Measurements from ENCODE around the gene FRG2B.
"Not testable (repeated sequence)": the region's sequence is repeated elsewhere in the genome, so short reads cannot be mapped to it uniquely, and the experiment has no call there.

Gene FRG2B

DNA sequence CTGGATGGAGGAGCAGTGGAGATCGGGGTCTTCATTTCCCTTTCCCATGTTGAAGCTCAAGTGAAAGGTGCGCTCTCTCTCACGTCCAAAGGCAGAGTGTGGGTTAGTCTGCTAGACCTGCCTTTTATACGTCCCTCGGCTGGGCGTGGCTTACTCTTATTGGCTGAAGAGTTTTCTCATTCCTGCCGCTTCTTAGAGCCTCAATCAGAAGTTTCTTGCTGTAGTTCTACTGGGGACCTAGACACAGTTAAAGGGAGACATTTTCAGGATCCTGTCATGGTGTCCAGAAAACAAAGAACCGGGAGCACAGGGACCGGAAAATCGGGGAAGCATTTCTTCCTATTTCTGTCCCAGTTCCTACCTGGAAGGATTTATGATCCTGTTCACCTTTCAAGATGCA lies at the start of gene FRG2B:
Gene FRG2B (minus strand): TSS at position 101 of the 400 bp plus-strand sequence. CDS start 53 bp downstream, at position 48.
- not testable (repeated sequence) for H3K27ac Mint-ChIP-seq, H3K4me3 Mint-ChIP-seq, H3K27me3 Mint-ChIP-seq, ATAC-seq, H3K36me3 Mint-ChIP-seq, H3K4me1 Mint-ChIP-seq, H3K9me3 Mint-ChIP-seq

DNA sequence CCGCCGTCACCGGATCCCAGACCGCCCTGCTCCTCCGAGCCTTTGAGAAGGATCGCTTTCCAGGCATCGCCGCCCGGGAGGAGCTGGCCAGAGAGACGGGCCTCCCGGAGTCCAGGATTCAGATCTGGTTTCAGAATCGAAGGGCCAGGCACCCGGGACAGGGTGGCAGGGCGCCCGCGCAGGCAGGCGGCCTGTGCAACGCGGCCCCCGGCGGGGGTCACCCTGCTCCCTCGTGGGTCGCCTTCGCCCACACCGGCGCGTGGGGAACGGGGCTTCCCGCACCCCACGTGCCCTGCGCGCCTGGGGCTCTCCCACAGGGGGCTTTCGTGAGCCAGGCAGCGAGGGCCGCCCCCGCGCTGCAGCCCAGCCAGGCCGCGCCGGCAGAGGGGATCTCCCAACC lies 40.9 kb upstream of the FRG2B start:
- not testable (repeated sequence) for H3K27ac Mint-ChIP-seq, H3K9me3 Mint-ChIP-seq, H3K36me3 Mint-ChIP-seq, H3K4me1 Mint-ChIP-seq, H3K27me3 Mint-ChIP-seq, H3K4me3 Mint-ChIP-seq
- peak; percentile 78 for ATAC-seq

DNA sequence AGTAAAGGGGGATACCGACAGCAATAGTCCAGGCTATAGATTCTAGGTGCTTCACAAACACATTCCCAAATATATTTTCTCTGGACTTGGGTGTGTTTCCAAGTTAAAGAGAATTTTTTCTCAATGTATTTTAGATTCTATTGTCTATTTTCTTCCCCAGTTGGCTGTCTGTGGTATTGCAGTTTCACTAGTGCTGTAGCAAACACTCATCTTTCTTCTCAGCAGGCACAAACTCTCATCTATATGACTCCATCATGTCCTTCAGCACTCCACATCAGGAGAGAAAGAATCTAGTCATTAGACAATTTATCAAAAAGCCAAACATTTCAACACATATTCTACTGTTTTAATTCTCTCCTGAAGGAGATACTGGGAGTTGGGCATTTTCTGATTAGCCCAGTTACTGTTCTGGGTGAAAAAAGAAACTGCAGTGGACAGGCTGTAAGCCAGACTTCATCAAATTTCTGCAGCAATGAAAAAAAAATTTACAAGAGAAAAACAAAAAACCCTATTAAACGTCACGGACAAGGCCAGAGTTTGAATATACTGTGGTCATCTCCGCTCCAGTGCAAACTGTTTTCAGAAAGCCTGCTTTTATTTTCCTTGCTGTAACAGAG lies 37.1 kb upstream of the FRG2B start:
- not testable (repeated sequence) for H3K36me3 Mint-ChIP-seq, ATAC-seq, H3K9me3 Mint-ChIP-seq, H3K4me3 Mint-ChIP-seq, H3K27ac Mint-ChIP-seq, H3K4me1 Mint-ChIP-seq, H3K27me3 Mint-ChIP-seq

DNA sequence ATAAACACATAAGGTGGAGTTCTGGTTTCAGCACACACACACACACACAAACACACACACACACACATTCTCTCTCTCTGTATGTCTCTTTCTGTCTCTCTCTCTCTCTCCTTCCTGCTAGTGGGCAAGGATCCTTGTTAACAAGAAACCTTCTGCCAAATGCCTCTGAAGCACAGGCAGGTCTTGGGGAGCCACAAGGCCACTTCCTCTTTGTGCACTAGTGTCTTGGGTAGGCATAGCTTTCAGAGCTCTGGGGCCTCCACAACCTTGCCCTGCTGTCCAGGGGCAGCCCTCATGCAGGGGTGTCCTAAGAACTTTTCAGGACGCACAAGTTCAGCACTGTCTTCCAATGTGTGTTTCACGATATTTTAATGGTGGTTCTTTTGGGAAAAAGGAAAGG lies 34.5 kb upstream of the FRG2B start:
- not testable (repeated sequence) for H3K9me3 Mint-ChIP-seq, H3K27ac Mint-ChIP-seq, H3K36me3 Mint-ChIP-seq

DNA sequence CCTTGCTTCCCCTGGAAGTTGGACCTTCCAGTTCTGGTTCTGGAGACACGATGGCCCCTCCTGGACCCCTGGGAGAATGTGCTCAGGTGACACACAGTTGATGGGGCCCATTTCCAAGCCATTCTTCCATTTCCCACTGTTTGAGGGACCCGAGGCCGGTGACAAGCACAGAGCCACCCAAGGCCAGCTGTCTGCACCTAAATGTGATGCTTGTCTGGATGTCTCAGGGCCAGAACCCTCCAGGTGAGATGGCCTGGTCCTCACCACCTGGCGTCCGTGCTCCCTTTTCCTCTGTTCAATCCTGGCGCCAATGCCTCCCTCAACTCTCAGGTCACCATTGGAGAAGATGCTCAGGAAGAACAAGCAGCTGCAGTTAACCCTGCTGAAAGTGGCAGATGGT lies 33.9 kb upstream of the FRG2B start:
- H3K27ac Mint-ChIP-seq, H3K9me3 Mint-ChIP-seq, ATAC-seq, H3K36me3 Mint-ChIP-seq, H3K4me3 Mint-ChIP-seq, H3K4me1 Mint-ChIP-seq, H3K27me3 Mint-ChIP-seq: not testable (repeated sequence)

More for the DNA sequence above, 34.5 kb upstream of the FRG2B start:
- H3K27me3 Mint-ChIP-seq, H3K4me1 Mint-ChIP-seq, H3K4me3 Mint-ChIP-seq: not testable (repeated sequence)
- ATAC-seq, result peak; percentile 36

DNA sequence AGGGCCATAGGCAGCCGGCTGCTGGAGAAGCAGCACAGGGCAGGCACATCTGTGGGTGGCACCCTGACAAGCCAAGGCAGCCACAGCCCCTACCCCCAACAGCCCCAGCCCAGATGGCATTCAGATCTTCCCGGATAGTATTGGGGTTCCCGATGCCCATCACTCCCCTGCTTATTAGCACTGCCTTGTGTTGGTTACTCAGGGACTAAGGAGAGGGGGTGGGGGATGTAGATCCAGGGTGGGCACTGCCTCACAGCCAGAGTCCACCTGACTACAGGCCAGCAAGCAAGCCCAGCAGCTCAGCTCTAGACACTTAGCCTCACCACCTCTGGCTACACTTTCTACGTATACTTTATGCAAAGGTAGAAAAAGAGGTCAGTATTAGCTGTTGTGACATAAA lies 30.7 kb upstream of the FRG2B start:
- not testable (repeated sequence) for H3K4me1 Mint-ChIP-seq, H3K27ac Mint-ChIP-seq

DNA sequence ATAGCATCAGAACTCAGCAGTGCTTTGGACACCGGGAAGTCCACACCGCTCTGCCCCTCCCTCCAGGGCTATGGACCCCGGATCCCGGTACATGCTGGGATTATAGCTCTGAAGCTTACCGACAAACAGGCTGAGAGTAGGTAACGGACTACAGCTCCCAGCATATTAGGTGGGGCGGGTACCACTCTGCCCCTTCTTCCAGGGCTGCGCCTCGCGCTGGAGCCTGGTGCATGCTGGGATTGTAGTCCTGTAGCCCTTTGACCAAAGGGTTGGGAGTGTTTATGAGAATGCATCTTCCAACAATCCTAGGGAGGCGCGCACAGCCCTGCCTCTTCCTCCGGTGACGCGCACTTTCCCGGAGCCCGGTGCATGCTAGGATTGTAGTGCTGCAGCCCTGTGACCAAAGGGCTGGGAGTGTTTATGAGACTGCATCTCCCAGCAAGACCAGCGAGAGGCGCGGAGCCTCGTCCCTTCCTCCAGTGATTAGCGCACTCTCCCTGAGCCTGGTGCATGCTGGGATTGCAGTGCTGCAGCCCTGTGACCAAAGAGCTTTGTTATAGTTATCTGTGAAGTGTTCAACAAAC lies 22.4 kb upstream of the FRG2B start:
- not testable (repeated sequence) for H3K27ac Mint-ChIP-seq, H3K9me3 Mint-ChIP-seq, ATAC-seq, H3K4me1 Mint-ChIP-seq, H3K27me3 Mint-ChIP-seq, H3K36me3 Mint-ChIP-seq, H3K4me3 Mint-ChIP-seq

More for the DNA sequence above, 30.7 kb upstream of the FRG2B start:
- not testable (repeated sequence) for ATAC-seq, H3K4me3 Mint-ChIP-seq, H3K27me3 Mint-ChIP-seq, H3K9me3 Mint-ChIP-seq, H3K36me3 Mint-ChIP-seq

DNA sequence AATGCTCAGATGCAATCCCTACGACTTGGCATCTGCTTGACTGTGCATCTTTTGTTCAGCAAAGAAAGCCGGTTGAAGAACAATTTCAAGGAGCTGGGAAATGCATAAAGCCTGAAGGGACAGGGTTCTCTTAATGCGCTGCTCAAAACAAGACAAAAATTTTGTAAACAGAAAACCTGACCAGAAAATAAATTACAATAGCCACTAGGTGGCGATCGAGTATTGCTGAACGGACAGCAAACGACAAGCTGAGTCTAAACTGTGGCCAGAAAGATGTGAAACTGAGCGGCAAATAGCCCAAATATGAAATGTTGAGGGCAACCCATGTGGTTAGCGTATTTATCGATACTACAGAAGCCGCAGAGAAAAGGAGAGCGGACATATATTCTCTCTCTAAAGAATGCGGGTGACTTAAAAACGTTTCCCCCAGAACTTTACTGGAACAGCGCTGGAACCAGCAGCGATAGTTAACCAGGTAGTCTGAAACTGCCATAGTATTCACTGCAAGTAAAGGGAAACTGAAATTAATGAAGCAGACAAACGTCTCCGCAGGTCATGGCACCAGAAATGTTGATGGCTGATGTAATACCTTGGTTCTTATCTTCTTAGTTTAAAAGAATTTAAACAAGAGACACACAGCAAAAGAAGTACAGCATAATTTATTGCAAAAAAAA lies 20.6 kb upstream of the FRG2B start:
- not testable (repeated sequence) for H3K9me3 Mint-ChIP-seq, H3K27me3 Mint-ChIP-seq, H3K36me3 Mint-ChIP-seq, H3K4me3 Mint-ChIP-seq, ATAC-seq, H3K27ac Mint-ChIP-seq, H3K4me1 Mint-ChIP-seq

DNA sequence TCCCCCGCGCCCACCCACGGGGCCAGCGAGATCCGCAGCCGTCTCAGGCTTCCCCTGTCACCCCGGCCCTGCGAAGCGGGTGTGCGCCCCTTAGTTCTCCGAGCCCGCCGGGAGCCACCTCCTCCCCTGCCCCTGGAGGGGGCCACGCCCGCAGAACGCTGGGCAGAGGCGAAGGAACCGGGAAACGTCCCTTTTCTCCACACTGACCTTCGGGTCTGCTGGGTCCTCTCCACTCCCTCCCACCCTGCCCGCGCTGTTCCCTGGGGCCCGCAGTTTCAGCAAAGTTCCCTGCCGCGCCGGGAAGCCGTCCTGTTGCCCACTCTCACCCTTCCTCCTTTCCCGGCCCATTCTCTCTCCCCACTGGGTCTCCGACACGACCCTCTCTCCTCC lies 11.2 kb upstream of the FRG2B start:
- not testable (repeated sequence) for H3K4me3 Mint-ChIP-seq, H3K4me1 Mint-ChIP-seq, H3K27ac Mint-ChIP-seq, ATAC-seq, H3K9me3 Mint-ChIP-seq, H3K36me3 Mint-ChIP-seq
- peaks cover 19% of the 10 kb centered on the region for H3K27me3 Mint-ChIP-seq

DNA sequence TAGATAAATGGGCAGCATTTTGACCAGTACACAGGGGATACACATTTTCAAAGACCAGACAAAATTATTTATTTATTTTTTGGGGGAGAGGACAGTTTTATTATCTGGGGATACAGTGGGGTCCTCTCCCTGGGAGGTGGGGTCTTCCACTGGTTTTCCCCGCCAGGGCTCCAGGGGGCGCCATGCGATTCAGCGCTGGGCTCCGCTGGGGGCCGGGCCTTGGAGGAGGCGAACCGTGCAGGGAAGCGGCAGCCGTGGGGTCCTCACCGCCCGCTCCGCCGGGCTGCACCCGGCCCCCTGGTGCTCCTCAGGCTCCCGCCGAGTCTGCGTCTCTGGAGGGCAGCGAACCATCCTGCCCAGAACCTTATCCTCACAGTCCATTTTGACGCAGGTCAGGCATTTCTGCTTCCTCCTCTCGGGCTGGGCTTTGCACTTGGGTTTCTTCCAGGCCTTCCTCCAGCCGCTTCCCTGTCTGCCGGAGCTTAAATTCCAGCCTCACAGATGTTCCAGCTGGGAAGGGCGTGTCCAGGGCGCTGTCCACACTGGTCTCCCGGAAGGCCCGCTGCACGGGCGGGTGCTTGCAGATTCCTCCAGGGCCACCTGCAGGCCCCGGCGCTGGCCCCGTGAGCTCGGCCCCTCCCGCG lies 10.7 kb upstream of the FRG2B start:
- H3K9me3 Mint-ChIP-seq, H3K27ac Mint-ChIP-seq, H3K36me3 Mint-ChIP-seq, H3K4me1 Mint-ChIP-seq, ATAC-seq, H3K4me3 Mint-ChIP-seq: not testable (repeated sequence)
- H3K27me3 Mint-ChIP-seq, result peaks cover 19% of the 10 kb centered on the region

DNA sequence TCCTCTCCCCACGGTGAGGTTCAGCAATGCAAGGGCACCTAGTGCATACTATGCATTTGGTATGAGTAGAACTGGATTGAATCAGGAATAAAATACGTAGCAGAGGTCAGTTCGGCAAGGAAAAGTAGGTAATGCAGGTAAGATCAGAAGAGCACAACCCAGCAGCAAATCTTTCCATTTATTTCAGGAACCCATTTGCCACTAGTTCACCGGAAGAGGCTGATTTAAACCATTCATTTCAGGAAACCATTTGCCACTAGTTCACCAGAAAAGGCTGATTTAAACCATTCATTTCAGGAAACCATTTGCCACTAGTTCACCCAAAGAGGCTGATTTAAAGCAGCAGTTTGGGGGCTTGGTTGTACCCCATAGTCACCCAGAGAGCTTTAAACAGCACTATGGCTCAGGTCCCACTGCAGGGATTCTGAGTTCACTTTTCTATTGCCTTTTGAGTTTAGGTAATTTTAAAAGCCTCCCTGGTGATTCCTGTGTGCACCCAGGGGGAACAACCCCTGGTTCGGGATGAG lies 4.2 kb upstream of the FRG2B start:
- not testable (repeated sequence) for H3K27ac Mint-ChIP-seq, H3K4me1 Mint-ChIP-seq, ATAC-seq, H3K4me3 Mint-ChIP-seq, H3K36me3 Mint-ChIP-seq, H3K9me3 Mint-ChIP-seq
- H3K27me3 Mint-ChIP-seq, result peaks cover 18% of the 10 kb centered on the region

DNA sequence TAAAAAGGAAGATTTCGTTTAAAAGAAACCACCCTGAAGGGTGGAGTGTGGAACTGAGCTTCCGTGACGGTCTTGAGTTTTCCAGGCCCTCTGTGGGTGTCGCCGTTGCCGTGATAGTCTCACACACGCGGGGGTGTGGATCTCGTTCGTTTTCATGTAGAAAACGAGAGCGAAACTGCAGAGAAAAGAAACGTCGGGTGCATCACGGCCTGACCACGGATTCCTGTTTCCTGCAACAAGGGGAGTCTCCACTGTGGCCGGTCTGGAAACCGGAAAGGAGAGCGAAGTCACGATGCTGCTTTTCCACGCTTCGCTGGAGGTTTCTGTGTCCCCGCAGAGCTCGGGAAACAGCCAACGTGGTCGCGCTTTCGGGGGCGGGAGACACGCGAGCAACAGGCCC lies 4.1 kb downstream of the FRG2B start:
- ATAC-seq, H3K36me3 Mint-ChIP-seq, H3K4me3 Mint-ChIP-seq, H3K9me3 Mint-ChIP-seq, H3K27ac Mint-ChIP-seq, H3K4me1 Mint-ChIP-seq: not testable (repeated sequence)
- H3K27me3 Mint-ChIP-seq, result peaks cover 31% of the 10 kb centered on the region

DNA sequence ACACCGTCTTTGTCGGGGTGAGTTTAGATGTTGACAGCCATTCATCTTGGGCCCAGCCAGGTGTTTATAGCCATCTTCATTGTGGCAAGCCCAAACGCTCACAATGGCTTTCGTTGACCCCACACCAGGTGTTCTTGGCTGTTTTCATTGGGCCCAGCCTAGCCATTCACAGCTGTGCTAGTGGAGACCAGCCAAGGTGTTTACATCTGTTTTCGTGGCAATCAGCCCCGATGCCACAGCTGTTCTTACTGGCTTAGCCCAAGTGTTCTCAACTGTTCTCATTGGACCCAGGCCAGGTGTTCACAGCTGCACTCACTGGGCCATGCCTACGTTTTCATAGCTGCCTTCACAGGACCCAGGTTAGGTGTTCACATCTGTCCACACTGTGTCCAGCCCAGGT lies 7.7 kb downstream of the FRG2B start:
- Mint-ChIP-seq H3K36me3 (peaks cover 6% of the 10 kb centered on the region), H3K27me3 (peaks cover 32% of the 10 kb centered on the region), H3K4me1 (no peaks in the 10 kb centered on the region), H3K9me3 (no peaks in the 10 kb centered on the region), H3K4me3 (no peak overlapping the region), H3K27ac (no peak overlapping the region)
- ATAC-seq, result no peak

DNA sequence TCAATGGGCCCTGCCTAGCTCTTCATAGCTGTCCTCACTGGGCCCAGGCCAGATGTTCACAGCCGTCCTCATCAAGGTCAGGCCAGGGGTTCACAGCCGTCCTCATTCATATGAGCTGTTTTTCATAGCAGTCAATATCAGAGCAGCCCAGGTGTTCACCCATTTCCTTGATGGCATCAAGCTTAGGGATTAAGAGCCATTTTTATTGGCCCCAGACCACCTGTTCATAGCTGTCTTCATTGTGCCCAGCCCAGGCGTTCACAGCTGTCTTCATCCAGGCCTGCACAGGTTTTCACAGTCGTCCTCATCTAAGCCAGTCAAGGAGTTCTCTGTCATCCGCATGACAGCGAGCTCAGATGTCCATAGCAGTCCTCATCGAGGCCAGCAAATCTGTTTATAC lies 9.4 kb downstream of the FRG2B start:
- ATAC-seq, result no peak
- Mint-ChIP-seq H3K4me3 (no peak overlapping the region), H3K27ac (no peak overlapping the region), H3K36me3 (no peaks in the 10 kb centered on the region), H3K9me3 (peaks cover 3% of the 10 kb centered on the region), H3K27me3 (peaks cover 30% of the 10 kb centered on the region), H3K4me1 (no peaks in the 10 kb centered on the region)

DNA sequence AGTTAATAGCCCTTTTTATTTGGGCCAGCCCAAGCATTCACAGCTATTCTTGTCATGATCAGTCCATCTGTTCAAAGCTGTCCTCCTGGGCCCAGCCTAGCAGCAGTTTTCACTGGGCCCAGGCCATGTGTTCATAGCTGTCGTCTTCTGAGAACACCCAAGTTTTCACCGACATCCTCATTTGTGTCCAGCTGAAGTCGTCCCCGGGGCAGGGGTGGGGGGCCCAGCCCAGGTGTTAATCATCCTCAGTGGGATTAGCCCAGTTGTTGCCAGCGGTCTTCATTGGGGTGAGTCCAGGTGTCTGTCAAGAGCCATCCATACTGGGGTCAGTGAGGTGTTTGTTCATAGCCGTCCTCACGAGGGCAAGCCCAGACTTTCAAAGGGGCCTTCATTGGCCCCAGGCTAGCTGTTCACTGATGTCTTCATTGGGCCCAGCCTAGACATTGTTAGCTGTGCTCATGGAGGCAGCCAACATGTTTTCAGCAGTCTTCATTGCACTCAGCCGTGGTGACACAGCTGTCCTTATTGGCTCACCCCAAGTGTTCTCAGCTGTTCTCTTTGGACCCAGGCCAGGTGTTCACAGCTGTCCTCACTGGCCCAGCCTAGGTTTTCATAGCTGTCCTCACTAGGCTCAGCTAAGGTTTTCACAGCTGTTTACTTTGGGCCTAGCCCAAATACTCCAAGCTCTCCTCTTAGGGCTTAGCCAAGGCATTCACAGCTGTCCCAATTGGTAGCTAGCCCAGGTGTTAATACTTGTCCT lies 10.0 kb downstream of the FRG2B start:
- Mint-ChIP-seq H3K27me3 (peaks cover 33% of the 10 kb centered on the region), H3K27ac (no peak overlapping the region), H3K4me3 (no peak overlapping the region), H3K9me3 (peaks cover 3% of the 10 kb centered on the region), H3K4me1 (no peaks in the 10 kb centered on the region), H3K36me3 (no peaks in the 10 kb centered on the region)
- no peak for ATAC-seq
